ENCODE data around the gene CRYBB3.
"Not testable (repeated sequence)": the region's sequence is repeated elsewhere in the genome, so short reads cannot be mapped to it uniquely, and the experiment has no call there.

CRYBB3 gene

GRCh38 chr22:25216230-25216629 lies 16.6 kb downstream of the CRYBB3 start:
- DNase-seq (ENCODE audit: low read depth) = no peak
- H3K4me3 ChIP-seq (ENCODE audit: low read depth, low read length) = no peak overlapping the region
- TF ChIP-seq, protein P1, sequence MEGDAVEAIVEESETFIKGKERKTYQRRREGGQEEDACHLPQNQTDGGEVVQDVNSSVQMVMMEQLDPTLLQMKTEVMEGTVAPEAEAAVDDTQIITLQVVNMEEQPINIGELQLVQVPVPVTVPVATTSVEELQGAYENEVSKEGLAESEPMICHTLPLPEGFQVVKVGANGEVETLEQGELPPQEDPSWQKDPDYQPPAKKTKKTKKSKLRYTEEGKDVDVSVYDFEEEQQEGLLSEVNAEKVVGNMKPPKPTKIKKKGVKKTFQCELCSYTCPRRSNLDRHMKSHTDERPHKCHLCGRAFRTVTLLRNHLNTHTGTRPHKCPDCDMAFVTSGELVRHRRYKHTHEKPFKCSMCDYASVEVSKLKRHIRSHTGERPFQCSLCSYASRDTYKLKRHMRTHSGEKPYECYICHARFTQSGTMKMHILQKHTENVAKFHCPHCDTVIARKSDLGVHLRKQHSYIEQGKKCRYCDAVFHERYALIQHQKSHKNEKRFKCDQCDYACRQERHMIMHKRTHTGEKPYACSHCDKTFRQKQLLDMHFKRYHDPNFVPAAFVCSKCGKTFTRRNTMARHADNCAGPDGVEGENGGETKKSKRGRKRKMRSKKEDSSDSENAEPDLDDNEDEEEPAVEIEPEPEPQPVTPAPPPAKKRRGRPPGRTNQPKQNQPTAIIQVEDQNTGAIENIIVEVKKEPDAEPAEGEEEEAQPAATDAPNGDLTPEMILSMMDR (conservative IDR thresholded peaks at IDR 0.05; ENCODE audit: low read depth, low read length) = no peak

DNA sequence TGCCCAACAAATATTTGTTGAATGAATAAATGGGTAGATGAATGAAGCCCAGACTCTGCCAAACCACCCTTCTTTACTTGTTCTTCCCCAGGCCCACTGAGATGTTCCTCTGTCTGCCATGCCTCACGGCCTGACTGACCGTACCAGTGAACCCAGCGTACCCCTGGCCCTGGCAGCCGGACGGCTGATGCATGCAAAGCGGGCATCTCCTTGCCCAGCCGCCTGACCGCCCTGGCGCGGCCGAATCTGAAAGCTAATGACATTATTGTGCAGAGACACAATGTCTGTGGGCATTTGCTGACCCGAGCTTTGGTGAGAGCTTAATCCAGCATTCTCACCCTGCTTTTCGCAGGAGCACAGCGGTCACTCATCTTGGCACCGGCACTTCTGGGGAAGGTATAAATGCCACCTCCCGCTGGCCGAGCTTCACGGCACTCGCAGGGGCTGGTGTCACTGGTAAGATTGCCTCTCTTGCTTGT lies 19.6 kb downstream of the CRYBB3 start, which contains the start of gene CRYBB2:
CRYBB2 (plus strand) TSS at position 429 of the 479 bp plus-strand sequence. CDS start 1,791 bp downstream, outside the sequence.
- TF ChIP-seq, protein P1 (conservative IDR thresholded peaks at IDR 0.05; ENCODE audit: low read depth, low read length) = no peak
- no peak for DNase-seq (ENCODE audit: low read depth)
- no peak within 1 kb of the TSS for H3K4me3 ChIP-seq (ENCODE audit: low read depth, low read length)

DNA sequence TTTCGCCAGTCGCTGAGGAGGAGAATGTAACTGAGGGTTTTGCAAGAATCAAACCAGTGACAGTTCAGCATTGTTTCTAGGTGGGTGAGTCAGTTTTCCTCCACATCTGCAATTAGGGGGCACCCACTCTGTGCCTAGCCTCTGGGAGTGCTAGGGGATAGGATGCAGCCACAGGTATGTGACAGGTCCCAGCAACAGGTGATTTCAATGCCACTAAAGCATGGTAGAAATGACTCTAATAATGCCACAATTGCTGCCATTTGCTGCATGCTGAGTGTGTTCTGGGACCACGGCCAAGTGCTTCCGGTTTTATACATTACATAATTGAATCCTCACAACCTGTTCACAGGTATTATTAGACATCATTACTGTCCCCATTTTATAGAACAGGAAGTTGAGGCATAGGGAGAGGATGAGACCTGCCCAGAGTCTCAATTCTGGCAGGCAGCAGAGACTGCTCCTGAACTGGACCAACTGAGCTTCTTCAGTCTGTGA lies 20.3 kb downstream of the CRYBB3 start:
- DNase-seq (ENCODE audit: low read depth) = no peak
- H3K4me3 ChIP-seq (ENCODE audit: low read depth, low read length) = no peak overlapping the region
- TF ChIP-seq, protein P1 (conservative IDR thresholded peaks at IDR 0.05; ENCODE audit: low read depth, low read length) = no peak

DNA sequence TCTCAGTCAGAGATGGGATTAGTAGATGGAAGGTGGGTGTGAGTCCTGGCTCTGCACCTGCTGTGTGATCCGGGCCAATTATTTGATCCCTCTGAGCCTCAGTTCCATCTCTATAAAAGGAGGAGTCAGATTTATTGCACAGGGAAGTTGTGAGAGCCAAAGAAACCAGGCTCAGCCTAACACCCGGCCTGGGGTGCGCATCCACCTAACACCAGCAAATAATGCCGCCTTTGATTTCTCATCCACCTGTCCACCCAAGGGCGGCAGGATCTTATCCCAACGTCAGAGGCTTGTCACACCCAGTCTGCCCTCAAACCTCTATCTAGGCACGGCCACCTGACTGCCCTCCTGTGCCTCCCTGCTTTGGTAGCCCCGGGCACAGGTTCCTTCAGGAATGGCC lies 22.1 kb downstream of the CRYBB3 start:
- TF ChIP-seq, protein P1 (conservative IDR thresholded peaks at IDR 0.05; ENCODE audit: low read depth, low read length) = no peak
- H3K4me3 ChIP-seq (ENCODE audit: low read depth, low read length) = no peak overlapping the region
- no peak for DNase-seq (ENCODE audit: low read depth)

GRCh38 chr22:25223269-25223850 lies 23.7 kb downstream of the CRYBB3 start:
- TF ChIP-seq, protein P1 (conservative IDR thresholded peaks at IDR 0.05; ENCODE audit: low read depth, low read length) = no peak
- H3K4me3 ChIP-seq (ENCODE audit: low read depth, low read length) = no peak overlapping the region
- no peak for DNase-seq (ENCODE audit: low read depth)

DNA sequence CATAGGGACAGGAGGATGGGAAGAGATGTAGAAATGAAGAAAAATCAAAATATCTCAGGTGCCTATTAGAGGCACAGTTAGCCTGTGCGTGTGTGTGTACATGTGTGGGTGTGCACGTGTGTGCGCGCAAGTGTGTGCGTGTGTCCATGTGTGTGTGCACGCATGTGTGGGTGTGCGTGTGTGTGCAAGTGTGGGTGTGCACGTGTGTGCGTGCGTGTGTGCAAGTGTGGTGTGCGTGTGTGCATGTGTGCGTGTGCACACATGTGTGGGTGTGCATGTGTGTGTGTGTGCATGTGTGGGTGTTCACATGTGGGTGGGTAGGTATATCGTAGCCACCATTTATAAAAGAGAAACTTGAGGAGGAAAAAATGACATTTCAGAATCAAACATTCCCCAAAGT lies 29.2 kb downstream of the CRYBB3 start:
- no peak for DNase-seq (ENCODE audit: low read depth)
- TF ChIP-seq, protein P1 (conservative IDR thresholded peaks at IDR 0.05; ENCODE audit: low read depth, low read length) = no peak

GRCh38 chr22:25230760-25231159 lies 31.1 kb downstream of the CRYBB3 start:
- not testable (repeated sequence) for H3K4me3 ChIP-seq (ENCODE audit: low read depth, low read length); DNase-seq (ENCODE audit: low read depth)

More for the DNA sequence above, 29.2 kb downstream of the CRYBB3 start:
- no peak overlapping the region for H3K4me3 ChIP-seq (ENCODE audit: low read depth, low read length)
